Mesodermal cell (in vitro differentiated cells): ENCODE measurements around the gene SKOR2.
"Not testable (repeated sequence)": the region's sequence is repeated elsewhere in the genome, so short reads cannot be mapped to it uniquely, and the experiment has no call there.

Experiments used
- H3K27ac ChIP-seq: 2 replicates; pipeline ENCODE4 v1.7.0; 2013; ENCODE audit warnings: mild to moderate bottlenecking, low read depth, low read length, moderate library complexity; ENCODE audit not compliant: severe bottlenecking
- H3K36me3 ChIP-seq: 2 replicates; pipeline ENCODE4 v1.7.1; 2013; ENCODE audit warnings: mild to moderate bottlenecking, low read length, moderate library complexity; ENCODE audit not compliant: control insufficient read depth, insufficient read depth
- H3K4me1 ChIP-seq: one replicate; pipeline ENCODE4 v1.7.1; 2013; ENCODE audit warnings: mild to moderate bottlenecking, low read length; ENCODE audit not compliant: insufficient read depth, control insufficient read depth, poor library complexity, severe bottlenecking
- H3K4me3 ChIP-seq: 2 replicates; pipeline ENCODE4 v1.7.0; 2013; ENCODE audit warnings: low read length, control low read depth, mild to moderate bottlenecking; ENCODE audit not compliant: insufficient read depth, poor library complexity, severe bottlenecking; ENCODE audit errors: extremely low read depth
- H3K9me3 ChIP-seq: 2 replicates; pipeline ENCODE4 v1.7.1; 2013; ENCODE audit warnings: mild to moderate bottlenecking, low read length, moderate library complexity; ENCODE audit not compliant: control insufficient read depth
- WGBS, 2 experiments: methylation state at CpG; one replicate each; pipeline ENCODE4 v1.1.5; 2013; ENCODE audit warnings: missing lambda C conversion rate in 2 of 2; ENCODE audit not compliant: insufficient coverage in 2 of 2; 5-methylcytosine and 5-hydroxymethylcytosine counted together

The SKOR2 gene

DNA sequence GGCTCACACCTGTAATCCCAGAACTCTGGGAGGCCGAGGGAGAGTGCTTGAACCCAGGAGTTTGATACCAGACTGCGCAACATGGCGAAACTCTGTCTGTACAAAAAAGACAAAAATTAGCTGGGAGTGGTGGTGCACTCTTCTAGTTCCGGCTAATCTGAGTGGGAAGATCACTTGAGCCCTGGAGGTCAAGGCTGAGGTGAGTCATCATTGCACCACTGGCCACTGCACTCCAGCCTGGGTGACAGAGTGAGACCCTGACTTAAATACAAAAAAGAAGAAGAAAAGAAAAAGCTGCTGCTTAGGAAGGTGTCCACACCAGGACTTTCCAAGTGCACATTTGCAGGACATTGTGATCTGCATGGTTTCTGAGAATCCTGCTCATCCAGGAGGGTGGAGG, 16.4 kb downstream of the SKOR2 start:
- no peaks in the 10 kb centered on the region for H3K4me1 ChIP-seq
- no peak overlapping the region for H3K4me3 ChIP-seq
- no peaks in the 10 kb centered on the region for H3K36me3 ChIP-seq
- no peaks in the 10 kb centered on the region for H3K9me3 ChIP-seq
- WGBS, 2 experiments, result 76 to 86% methylated on average over 4 of the region's 4 CpGs
- no peak overlapping the region for H3K27ac ChIP-seq

DNA sequence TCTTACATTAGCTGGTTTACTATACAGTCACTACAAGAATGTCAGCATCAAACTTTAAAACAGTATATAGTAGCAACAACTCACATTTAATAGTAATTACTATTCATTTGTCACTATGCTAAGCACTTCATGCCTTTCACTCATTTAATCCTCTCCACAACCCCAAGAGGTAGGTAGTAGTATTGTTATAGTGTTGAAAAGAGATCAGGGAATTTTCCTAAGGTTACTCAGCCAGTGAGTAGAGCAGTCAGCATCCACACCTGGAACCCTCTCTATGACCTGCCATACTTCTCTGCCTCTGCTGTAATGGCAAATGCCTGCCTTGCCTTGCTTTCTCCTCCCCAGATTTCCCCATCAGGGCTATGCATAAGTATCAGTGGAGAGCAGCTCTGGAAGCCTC, 24.8 kb downstream of the SKOR2 start:
- Histone ChIP-seq H3K27ac (no peak overlapping the region), H3K4me1 (no peaks in the 10 kb centered on the region), H3K36me3 (no peaks in the 10 kb centered on the region), H3K4me3 (no peak overlapping the region), H3K9me3 (no peaks in the 10 kb centered on the region)

DNA sequence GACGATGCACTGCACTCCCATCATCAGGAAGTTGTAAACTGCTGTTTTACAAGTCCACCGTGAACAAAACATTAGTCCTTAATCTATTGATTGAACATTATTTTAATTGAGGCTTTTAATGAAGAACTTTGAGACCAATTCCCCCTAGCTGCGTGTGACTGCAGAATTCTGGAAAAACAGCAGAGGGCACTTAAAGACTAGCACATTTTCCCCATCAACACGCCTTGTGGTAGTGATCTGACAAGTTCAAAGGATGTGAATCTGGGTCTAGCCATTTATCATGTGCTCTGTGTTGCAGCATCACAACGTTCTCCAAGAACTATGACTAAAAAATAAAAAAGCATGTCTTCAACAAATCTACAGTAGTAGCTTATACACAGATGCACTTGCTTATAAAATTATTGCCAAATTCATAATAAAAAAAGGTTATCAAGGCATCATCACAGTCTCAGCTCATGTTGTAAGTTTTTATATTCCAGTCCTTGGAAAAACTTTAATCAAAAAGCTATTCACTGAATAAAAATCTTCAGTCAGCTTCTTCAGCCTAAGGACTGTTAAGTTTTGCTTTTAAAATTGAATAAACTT, 35.8 kb downstream of the SKOR2 start:
- WGBS, 2 experiments, result 0% methylated on average over 1 of the region's 5 CpGs
- H3K36me3 ChIP-seq, result no peaks in the 10 kb centered on the region

DNA sequence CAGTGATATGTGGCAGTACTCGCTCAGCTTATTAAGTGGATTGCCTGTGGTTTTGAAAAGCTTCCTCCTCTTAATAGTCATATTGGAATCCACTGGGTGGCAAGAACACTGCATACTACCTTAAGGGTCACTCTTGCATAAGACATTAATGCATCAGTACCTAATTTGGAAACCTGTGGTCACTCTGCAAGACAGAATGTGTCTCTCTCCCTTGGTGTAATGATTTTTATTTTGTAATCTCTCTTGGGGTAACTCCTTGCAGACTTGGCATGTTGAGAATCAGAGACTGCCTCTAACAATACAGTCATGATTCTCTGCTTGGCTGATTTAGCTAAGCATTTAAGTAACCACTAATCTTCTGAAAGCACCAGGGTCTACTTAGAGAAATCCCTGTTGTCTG, 42.3 kb downstream of the SKOR2 start:
- WGBS, 2 experiments, result 80% methylated on average over 1 of the region's 1 CpG; no CpG with 5 or more reads in 1 of the 2 experiments
- H3K36me3 ChIP-seq, result no peaks in the 10 kb centered on the region
- H3K4me1 ChIP-seq, result peaks cover 10% of the 10 kb centered on the region
- no peak overlapping the region for H3K4me3 ChIP-seq
- no peaks in the 10 kb centered on the region for H3K9me3 ChIP-seq
- H3K27ac ChIP-seq, result no peak overlapping the region

More for the DNA sequence above, 35.8 kb downstream of the SKOR2 start:
- Histone ChIP-seq H3K4me1 (no peaks in the 10 kb centered on the region), H3K27ac (no peak overlapping the region), H3K4me3 (no peak overlapping the region), H3K9me3 (no peaks in the 10 kb centered on the region)

DNA sequence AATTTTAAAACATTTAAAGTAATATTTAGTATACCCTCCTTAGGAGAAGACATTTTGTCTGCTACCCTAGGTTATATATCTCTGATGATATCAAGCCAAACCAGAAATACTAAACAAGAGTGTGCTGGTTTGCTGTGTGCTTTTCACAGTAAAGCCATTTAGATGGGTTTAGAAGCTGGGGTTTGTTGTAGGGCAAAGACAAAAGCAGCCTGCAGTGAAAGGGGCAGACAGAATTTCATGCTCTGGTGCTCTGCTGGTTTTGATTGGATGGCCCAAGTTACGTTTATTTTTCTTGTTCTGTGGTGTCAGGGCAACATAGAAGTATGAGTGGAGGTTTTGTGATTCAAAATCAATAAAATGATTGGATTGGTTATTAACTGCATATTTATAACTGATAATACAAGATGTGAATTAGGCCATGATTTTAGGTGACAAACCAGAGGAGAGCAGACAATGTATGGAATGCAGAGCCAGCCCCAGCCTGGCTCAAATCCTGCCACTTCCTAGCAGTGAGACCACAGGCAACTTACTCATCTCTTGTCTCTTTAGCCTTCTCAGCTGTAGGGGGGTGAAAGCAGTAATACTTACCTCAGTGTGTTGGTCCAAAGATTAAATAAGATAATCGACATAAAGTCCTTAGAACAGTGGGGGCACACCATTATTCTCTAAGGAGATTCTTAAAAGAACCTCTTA, 44.4 kb downstream of the SKOR2 start:
- Histone ChIP-seq H3K4me1 (peaks cover 13% of the 10 kb centered on the region), H3K4me3 (no peak overlapping the region), H3K9me3 (no peaks in the 10 kb centered on the region), H3K27ac (no peak overlapping the region), H3K36me3 (no peaks in the 10 kb centered on the region)
- whole genome bisulfite sequencing, 2 experiments, result 60% methylated on average over 1 of the region's 2 CpGs; no CpG with 5 or more reads in 1 of the 2 experiments

DNA sequence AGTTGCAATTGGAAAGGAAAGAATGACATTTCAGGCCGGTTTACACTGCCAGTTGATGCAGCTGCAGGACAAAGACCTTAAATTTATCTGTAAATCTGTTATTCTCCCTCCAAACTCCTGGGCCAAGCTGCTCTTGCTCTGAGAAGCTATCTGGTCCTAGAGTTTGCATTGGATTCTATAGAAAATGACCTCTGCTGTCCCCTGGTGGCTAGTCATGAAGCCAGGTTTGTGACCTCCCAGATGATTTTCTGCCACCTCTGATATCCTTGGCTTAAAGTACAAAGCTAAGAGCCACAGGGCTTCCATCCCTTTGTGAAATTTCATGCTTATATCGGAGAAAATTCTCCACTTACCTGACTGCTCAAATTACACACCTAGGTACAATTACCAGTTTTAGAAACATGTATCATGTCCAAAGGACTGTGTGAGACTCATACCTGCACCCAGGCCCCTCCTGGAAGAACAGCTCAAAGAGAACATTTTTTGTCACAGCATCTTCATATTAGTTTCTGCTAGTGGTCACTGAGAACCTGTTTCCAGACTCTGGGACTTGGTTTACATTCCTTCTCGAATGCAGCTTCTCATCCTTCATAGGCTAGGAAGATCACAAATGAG, 46.4 kb downstream of the SKOR2 start:
- Histone ChIP-seq H3K4me3 (no peak overlapping the region), H3K9me3 (no peaks in the 10 kb centered on the region), H3K36me3 (no peaks in the 10 kb centered on the region), H3K4me1 (peaks cover 13% of the 10 kb centered on the region), H3K27ac (no peak overlapping the region)
- WGBS, 2 experiments, result 33% methylated on average over 1 of the region's 3 CpGs; no CpG with 5 or more reads in 1 of the 2 experiments

DNA sequence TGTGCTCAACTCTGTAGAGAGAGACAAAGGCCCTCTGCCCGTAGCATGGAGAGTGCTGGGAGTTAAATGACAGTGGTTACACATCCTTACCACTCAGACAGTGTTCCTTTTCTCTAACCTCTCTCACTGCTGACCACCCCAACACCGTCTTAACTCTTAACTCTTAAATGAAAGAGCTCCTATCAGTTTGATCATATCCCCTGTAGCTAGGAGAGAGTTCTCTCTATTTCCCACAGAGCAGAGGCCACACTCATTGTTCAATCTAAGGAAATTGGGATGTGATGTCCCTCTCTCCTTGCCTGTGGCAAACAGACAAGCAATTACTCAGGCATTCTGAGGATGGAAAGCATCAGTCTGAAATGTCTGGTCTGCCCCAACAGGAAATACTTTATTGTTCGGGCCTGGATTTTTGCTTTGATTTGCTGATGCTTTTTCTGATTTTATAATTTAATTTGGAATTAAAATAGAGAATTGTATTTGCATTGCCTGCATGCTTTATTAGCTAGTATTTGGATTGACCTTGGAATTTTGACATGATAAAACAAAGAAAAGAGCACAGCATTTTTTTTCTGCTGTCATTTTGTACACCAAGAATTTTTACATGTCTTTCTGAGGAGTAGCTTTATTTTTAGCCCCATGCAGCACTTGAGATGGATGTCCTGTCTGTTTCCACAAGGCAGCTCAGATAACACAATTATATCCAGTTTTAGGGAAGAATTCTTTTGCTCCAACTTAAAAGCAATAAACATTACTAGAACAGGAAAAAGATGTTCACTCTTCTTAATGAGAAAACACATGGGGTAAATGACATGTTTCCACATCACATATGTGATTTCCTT, 47.6 kb downstream of the SKOR2 start:
- peaks cover 13% of the 10 kb centered on the region for H3K4me1 ChIP-seq
- H3K9me3 ChIP-seq, result no peaks in the 10 kb centered on the region
- 50 to 83% methylated on average over 2 of the region's 3 CpGs for WGBS, 2 experiments
- H3K4me3 ChIP-seq, result no peak overlapping the region
- H3K27ac ChIP-seq, result peak overlapping the region; percentile 51
- H3K36me3 ChIP-seq, result no peaks in the 10 kb centered on the region

DNA sequence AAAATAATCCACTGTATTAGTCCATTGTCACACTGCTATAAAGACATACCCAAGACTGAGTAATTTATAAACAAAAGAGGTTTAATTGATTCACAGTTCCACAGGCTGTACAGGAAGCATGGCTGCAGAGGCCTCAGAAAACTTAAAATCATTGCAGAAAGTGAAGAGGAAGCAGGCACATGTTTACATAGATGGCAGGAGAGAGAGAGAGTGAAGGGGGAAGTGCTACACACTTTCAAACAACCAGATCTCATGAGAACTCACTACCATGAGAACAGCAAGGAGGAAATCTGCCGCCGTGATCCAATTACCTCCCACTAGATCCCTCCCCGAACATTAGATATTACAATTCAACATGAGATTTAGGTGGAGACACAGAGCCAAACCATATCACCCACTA, 55.5 kb downstream of the SKOR2 start:
- H3K27ac ChIP-seq, H3K9me3 ChIP-seq, H3K36me3 ChIP-seq, H3K4me3 ChIP-seq, H3K4me1 ChIP-seq: not testable (repeated sequence)
- 100% methylated on average over 1 to 3 of the region's 3 CpGs for WGBS, 2 experiments

DNA sequence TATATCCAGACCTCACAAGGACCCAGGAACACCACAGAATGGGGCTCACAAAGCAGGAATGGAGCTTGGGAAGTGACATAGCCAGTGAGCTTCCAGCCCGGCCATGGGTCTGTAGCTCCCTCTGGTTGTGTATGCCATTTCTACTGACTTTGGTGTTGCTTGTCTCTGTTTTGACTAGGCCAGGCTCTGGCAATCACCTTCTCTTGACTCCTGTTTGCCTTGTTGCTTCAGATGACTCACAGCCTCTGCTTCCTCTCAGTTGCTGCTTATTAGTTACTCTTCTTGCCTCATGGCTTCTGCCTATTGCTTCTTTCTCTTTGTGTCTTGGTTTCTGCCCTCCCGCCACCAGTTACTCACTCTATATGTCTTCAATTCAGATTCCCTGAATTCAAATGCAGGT, 59.5 kb downstream of the SKOR2 start:
- no peaks in the 10 kb centered on the region for H3K9me3 ChIP-seq
- no peaks in the 10 kb centered on the region for H3K36me3 ChIP-seq
- H3K27ac ChIP-seq, result no peak overlapping the region
- H3K4me1 ChIP-seq, result no peaks in the 10 kb centered on the region
- WGBS, 2 experiments, result 83 to 88% methylated on average over 1 to 2 of the region's 2 CpGs
- no peak overlapping the region for H3K4me3 ChIP-seq

DNA sequence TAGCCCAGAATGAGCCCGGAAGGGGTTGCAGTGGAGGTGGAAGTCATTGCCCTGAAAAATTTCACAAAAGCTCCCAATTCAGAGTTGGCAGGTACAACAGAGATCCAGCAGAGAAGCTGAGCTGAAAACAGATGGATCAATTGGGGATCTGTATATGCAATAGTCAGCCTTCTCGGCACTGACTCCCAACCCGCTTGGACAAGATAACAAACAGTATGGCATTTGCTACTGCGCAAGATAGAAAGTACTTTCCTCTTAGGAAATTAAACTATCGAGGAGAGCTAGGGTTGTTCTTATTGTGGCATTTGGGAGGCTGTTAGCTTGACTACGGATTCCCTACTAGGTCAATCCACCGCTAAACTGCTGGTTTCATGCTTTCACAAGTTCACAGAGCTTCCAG, 63.7 kb downstream of the SKOR2 start:
- 71 to 100% methylated on average over 2 to 6 of the region's 7 CpGs for WGBS, 2 experiments
- no peak overlapping the region for H3K4me3 ChIP-seq

More for the DNA sequence above, 63.7 kb downstream of the SKOR2 start:
- Histone ChIP-seq H3K36me3 (no peaks in the 10 kb centered on the region), H3K9me3 (peaks cover 21% of the 10 kb centered on the region), H3K4me1 (no peaks in the 10 kb centered on the region), H3K27ac (no peak overlapping the region)
